ENCODE data around the gene MYZAP.

Gene MYZAP

DNA sequence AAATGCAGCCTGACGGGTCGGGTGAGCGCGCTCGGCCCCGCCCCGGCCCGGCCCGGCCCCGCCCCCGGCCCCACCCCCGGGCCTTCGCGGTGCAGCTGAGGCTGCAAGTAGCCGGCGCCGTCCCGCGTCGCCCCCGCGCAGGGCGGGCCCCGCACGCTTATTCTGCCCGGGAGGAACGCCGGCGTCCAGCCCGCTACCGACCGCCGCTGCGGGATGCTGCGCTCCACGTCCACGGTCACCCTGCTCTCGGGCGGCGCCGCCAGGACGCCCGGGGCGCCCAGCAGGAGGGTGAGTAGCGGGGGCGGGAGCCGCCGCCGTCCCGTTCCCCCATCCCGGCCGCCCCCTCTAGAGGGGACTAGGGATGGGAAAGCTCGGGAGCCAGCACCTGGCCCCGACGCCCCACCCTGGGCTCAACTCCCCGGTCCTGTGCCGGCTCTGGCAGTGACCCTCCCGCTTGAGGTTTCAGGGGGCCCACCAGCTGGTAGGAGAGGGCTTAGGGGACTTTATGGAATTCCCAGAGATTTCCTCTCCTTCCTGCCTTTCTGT is at the start of gene MYZAP:
Gene MYZAP (plus strand): TSS at position 83 of the 546 bp plus-strand sequence. CDS start 131 bp downstream, at position 214.
- no peak for DNase-seq (ENCODE audit: low read depth)

GRCh38 chr15:57542505-57542817 is 49.2 kb upstream of the MYZAP start:
- no peak for DNase-seq (ENCODE audit: low read depth)

DNA sequence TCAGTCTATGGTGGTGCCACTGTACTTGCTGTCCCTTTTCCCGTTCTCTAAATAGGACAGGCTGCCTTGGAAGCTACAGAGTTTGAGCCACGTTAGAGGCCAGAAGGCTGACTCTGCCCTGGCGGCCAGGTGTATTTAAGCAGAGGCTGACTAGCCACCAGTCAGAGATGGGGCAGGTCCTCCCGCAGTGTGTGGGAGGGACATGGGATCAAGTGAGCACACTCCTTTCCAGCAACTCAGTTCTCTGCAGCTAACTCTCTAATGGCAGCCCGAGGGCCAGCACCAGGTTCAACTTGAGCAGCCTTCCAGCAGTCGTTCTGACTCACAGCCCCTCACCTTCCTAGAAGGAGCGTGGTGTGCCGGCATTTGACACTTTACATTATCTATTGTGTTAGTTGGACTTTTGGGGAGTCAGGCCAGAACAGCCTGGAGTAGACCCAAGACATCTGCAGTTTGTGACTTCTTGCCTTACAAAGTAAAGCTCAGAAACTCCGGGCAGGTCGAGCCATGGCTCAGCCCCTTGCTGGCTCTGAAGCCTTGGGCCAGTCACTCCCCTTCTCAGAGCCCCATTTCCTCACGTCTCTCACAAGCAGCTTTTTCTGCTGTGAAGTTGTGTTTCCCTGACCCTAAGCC is 46.7 kb upstream of the MYZAP start:
- DNase-seq (ENCODE audit: low read depth), result no peak

DNA sequence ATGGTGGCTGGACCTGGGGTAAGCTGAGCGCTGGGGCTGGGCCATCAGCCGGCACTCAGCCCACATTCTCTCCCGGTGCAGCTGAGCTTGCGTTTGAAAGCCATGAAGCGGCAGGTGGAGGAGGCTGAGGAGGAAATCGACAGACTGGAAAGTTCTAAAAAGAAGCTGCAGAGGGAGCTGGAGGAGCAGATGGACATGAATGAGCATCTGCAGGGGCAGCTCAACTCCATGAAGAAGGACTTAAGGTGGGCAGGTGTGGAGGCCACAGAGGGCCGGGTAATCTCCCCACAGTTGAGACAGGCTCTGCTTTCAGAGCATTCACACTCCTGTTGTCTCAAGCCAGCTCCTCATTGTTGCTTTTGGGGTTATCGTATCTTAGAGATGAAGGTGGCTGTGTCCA is 45.7 kb upstream of the MYZAP start:
- no peak for DNase-seq (ENCODE audit: low read depth)

GRCh38 chr15:57547243-57547755 is 44.4 kb upstream of the MYZAP start:
- DNase-seq (ENCODE audit: low read depth), result no peak

DNA sequence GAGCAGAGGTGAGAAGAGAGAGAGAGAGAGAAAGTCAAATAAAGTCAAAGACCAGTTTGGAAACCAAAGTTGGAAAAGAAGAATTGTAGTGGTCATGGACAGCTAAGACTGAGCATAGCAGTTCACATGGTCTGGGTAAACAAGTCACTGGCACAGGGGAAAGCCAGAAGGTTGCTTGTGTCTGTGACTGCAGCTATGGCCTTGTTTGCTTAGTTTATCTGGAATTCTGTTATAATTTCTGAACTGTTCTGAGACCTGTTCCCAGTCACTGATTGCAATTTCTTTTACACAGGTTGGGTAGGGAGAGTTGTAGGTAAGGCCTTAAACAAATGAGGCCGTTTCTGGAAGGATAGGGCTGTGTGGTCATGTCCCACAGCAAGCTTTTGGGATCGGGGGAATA is 43.4 kb upstream of the MYZAP start:
- DNase-seq (ENCODE audit: low read depth), result no peak

DNA sequence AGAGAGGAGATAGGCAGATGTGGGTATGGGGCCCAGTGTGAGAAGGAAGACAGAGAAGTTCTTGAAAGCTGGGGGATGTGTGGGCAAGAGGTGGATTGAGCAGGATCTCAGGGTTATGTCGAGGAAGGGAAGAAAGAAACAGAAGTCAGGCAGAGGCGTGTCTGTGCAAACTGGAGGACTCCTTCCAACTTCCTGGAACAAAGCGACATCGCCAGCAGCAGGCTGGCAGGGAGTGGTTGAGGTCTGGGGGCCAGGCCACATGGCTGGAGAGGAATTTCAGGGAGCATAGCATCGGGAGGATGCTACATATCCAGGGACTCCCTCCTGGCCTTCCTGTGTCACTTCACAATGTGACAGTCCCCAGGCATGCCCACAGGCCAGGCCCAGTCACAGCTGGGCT is 42.9 kb upstream of the MYZAP start:
- no peak for DNase-seq (ENCODE audit: low read depth)

GRCh38 chr15:57549935-57550334 is 41.8 kb upstream of the MYZAP start:
- no peak for DNase-seq (ENCODE audit: low read depth)

- DNase-seq (ENCODE audit: low read depth), result no peak
These were observed 41.1 kb upstream of the MYZAP start for GRCh38 chr15:57550640-57551039.

DNA sequence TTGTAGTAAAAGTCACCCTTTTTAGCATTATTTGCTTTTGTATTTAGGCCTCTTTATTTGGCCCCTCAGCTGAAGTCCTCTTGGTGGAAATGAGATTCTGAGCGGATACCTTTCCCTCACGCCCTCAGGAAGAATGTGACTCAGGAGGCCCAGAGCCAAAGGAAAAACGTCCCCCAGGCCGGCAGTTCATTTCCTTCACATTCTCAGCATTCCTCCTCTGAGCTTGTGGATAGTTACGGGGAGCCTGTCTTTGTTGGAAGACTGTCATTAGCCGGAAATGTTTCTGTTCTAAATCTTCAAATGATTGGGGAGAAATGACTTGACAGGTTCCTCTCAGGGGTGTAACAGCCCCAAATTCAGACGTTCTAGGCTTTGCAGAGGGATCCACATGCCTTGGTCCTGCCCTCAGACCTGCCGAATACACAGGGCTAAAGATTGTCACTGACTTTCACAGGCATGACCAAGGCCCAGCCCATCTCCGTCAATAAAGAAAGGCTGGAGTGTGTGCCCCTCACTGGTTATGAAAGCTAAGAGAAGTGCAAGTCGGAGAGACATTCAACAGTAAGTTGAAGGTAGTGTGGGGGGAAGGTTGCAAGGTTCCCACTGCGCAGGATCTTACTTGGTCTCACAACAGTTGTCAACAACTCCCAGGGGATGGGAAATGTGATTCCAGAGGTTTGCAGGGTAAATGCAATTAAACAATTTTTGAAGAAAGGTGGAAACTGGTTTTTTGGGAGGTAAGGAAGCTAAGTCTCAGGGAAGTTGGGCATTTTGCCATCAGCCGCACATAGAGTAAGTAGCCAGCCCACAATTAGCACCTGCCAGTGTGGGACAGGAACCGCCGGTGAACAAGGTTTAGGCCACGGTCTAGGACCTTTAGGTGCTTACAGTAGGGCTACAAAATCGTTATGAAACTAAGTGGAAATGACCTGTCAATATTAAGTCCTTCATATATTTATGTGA is 39.7 kb upstream of the MYZAP start:
- peak; percentile 93 for DNase-seq (ENCODE audit: low read depth)

- no peak for DNase-seq (ENCODE audit: low read depth)
These were observed 38.9 kb upstream of the MYZAP start for GRCh38 chr15:57552678-57553334.

- no peak for DNase-seq (ENCODE audit: low read depth)
These were observed 38.2 kb upstream of the MYZAP start for GRCh38 chr15:57553526-57553925.

- DNase-seq (ENCODE audit: low read depth), result no peak
These were observed 37.5 kb upstream of the MYZAP start for GRCh38 chr15:57554063-57554811.

DNA sequence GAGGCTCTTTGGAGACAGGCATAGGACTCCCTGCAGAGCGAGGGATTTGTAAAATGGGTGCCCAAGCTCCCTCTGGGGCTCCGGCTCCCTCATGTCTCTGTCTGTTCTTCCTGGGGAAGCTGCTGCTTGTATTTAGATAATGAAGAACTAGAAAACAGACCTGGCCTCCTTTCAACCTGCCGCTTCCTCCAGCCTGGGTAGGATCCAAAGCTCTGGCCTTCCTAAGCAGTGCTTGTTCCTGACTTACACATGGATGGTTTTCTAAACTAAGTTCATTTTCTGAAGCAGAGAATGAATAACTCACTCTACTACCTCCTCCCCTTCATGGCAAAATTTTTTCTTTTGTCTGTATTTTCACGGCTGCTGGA is 36.9 kb upstream of the MYZAP start:
- no peak for DNase-seq (ENCODE audit: low read depth)

GRCh38 chr15:57555270-57555669 is 36.4 kb upstream of the MYZAP start:
- no peak for DNase-seq (ENCODE audit: low read depth)

GRCh38 chr15:57556040-57556439 is 35.7 kb upstream of the MYZAP start:
- no peak for DNase-seq (ENCODE audit: low read depth)

- DNase-seq (ENCODE audit: low read depth), result no peak
These were observed 34.4 kb upstream of the MYZAP start for GRCh38 chr15:57557267-57557666.

GRCh38 chr15:57557810-57558209 is 33.9 kb upstream of the MYZAP start:
- no peak for DNase-seq (ENCODE audit: low read depth)

GRCh38 chr15:57559875-57560274 is 31.8 kb upstream of the MYZAP start:
- DNase-seq (ENCODE audit: low read depth), result no peak

DNA sequence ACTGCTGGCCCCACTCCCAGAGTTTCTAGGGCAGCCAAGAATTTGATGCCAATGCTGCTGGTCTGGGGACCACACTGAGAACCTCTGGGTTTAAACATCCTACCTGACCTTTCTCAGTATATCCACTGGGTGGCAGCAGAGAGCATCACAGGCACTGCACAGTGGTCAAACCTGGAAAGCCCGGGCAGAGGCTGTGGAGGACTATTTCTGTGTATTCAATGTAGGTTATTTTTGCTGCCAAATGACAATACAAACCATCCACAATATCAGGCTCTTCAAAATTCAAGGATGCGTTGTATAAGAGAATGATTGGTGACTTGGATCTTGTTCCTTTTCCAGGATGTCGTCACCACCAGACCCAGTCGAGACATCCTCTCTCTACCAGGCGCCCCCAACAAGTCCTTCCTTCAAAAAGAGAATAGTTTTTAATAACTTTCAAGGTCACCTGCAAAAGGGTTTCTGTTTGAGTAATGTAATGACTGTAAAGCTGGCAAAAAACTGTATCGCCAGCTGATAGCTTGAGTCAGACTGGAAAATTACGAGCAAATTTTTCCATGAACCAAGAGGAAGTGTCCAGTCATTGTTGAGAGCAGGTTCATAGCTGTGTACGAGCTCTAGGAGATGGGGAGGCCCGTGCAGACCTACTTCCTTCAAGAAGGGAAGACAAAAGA is 30.5 kb upstream of the MYZAP start:
- DNase-seq (ENCODE audit: low read depth), result peak; percentile 64

DNA sequence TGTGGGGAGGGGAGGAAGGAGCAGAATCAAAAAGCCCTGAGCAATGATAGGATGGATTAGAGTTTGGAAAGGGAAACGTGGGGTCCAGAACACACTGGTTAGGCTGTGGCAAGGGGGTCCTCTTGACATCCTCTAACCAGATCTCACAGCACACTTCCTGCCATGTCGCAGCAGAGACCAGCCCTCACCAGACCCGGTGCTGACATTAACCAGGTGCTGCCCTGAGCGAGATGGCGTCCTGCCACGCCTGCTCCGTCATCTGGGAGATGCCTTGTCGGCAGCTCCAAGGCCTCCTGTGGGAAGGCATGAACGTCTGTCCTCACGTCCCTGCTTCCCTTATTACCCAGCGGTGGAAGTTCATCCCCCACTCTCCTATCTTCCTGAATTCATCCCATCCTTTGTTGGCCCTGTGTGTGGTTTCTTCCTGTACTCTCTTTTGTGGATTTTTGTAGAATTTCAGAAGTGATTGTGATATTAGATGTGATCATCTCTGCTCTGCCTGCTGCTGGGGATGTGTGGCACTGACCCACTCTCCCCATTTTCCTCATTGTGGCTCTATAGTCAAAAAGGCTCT is 29.4 kb upstream of the MYZAP start:
- no peak for DNase-seq (ENCODE audit: low read depth)

Measured in HS-27A (cell line).